ENCODE measurements around the gene ABCC11.
A peak's percentile ranks its signal among the peaks of the same experiment; 100 is the strongest.

The ABCC11 gene

DNA sequence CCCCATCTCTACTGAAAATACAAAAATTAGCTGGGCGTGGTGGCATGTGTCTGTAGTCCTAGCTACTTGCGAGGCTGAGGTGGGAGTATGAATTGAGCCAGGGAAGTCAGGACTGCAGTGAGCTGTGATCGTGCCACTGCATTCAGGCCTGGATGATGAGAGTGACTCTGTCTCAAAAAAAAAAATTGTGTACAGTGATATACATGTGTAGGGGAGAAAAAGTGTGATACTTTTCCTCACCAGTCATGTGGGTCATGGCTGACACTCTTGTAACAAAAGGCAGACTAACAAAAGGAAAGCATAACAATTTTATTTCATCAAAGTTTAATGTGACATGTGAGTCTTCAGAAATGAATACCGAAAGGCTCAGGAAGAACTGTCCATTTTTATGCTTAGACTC lies 89.5 kb downstream of the ABCC11 start:
- no peak for DNase-seq
- Histone ChIP-seq H3K27me3 (replicated peaks in 2 of 5; ENCODE audit: control insufficient read depth in 4 of 5, insufficient read depth in 5 of 5, low read length in 4 of 5) (peaks cover 0 to 18% (median 2%) of the 10 kb centered on the region in 5 experiments), H3K36me3 (ENCODE audit: control insufficient read depth in 4 of 4, insufficient read depth in 4 of 4, low read length in 3 of 4) (no peaks in the 10 kb centered on the region), H3K27ac (ENCODE audit: insufficient read depth in 1 of 2, low read depth in 1 of 2, low read length in 2 of 2, poor library complexity in 1 of 2, severe bottlenecking in 2 of 2) (no peak overlapping the region), H3K4me3 (ENCODE audit: control insufficient read depth in 1 of 7, extremely low read depth in 1 of 7, insufficient read depth in 4 of 7, low read depth in 2 of 7, low read length in 6 of 7) (no peak overlapping the region), H3K4me1 (ENCODE audit: control extremely low read depth in 1 of 4, control insufficient read depth in 4 of 4, insufficient read depth in 4 of 4, low read length in 3 of 4) (peaks cover 0 to 3% (median under 1%) of the 10 kb centered on the region in 4 experiments), H3K9me3 (ENCODE audit: control extremely low read depth in 1 of 5, control insufficient read depth in 4 of 5, insufficient read depth in 2 of 5, low read depth in 1 of 5, low read length in 4 of 5) (no peaks in the 10 kb centered on the region)
- CTCF ChIA-PET, result interaction anchor here (0.9 to 2.8 kb wide), 4 partner anchors 13 to 1016 kb away, joined by 3 to 9 read pairs (median 6); partner anchors contain the start of gene NETO2
- POLR2A ChIA-PET, result no interaction called here
- 100% methylated on average over 4 of the region's 4 CpGs for WGBS (ENCODE audit: insufficient coverage)

- no peak overlapping the region for H3K4me3 ChIP-seq (ENCODE audit: control insufficient read depth in 1 of 7, extremely low read depth in 1 of 7, insufficient read depth in 4 of 7, low read depth in 2 of 7, low read length in 6 of 7)
- CTCF ChIA-PET, result interaction anchor here (0.6 to 2.8 kb wide), 5 partner anchors 26 to 1207 kb away, joined by 3 to 9 read pairs (median 4); partner anchors contain the start of gene NETO2
- no peaks in the 10 kb centered on the region for H3K9me3 ChIP-seq (ENCODE audit: control extremely low read depth in 1 of 5, control insufficient read depth in 4 of 5, insufficient read depth in 2 of 5, low read depth in 1 of 5, low read length in 4 of 5)
- WGBS (ENCODE audit: insufficient coverage), result 95% methylated on average over 10 of the region's 11 CpGs
- H3K4me1 ChIP-seq (ENCODE audit: control extremely low read depth in 1 of 4, control insufficient read depth in 4 of 4, insufficient read depth in 4 of 4, low read length in 3 of 4), result peaks cover 0 to 3% (median under 1%) of the 10 kb centered on the region in 4 experiments
- H3K36me3 ChIP-seq (ENCODE audit: control insufficient read depth in 4 of 4, insufficient read depth in 4 of 4, low read length in 3 of 4), result no peaks in the 10 kb centered on the region
- H3K27ac ChIP-seq (ENCODE audit: insufficient read depth in 1 of 2, low read depth in 1 of 2, low read length in 2 of 2, poor library complexity in 1 of 2, severe bottlenecking in 2 of 2), result no peak overlapping the region
- POLR2A ChIA-PET, result no interaction called here
- DNase-seq, result no peak
- peaks cover 0 to 18% (median 2%) of the 10 kb centered on the region in 5 experiments for H3K27me3 ChIP-seq (replicated peaks in 2 of 5; ENCODE audit: control insufficient read depth in 4 of 5, insufficient read depth in 5 of 5, low read length in 4 of 5)
Measured at GRCh38 chr16:48157302-48157701, 90.0 kb downstream of the ABCC11 start.

GRCh38 chr16:48156790-48157209 lies 90.5 kb downstream of the ABCC11 start:
- CTCF ChIA-PET, result interaction anchor here (0.6 to 2.8 kb wide), 7 partner anchors 11 to 1206 kb away, joined by 3 to 9 read pairs (median 4); partner anchors contain the start of gene NETO2
- 12% methylated on average over 11 of the region's 16 CpGs for WGBS (ENCODE audit: insufficient coverage)
- Histone ChIP-seq H3K27me3 (replicated peaks in 2 of 5; ENCODE audit: control insufficient read depth in 4 of 5, insufficient read depth in 5 of 5, low read length in 4 of 5) (peaks cover 0 to 17% (median 2%) of the 10 kb centered on the region in 5 experiments), H3K4me3 (ENCODE audit: control insufficient read depth in 1 of 7, extremely low read depth in 1 of 7, insufficient read depth in 4 of 7, low read depth in 2 of 7, low read length in 6 of 7) (peak overlapping the region in 1 of 7 experiments; percentile 29), H3K9me3 (ENCODE audit: control extremely low read depth in 1 of 5, control insufficient read depth in 4 of 5, insufficient read depth in 2 of 5, low read depth in 1 of 5, low read length in 4 of 5) (no peaks in the 10 kb centered on the region), H3K4me1 (ENCODE audit: control extremely low read depth in 1 of 4, control insufficient read depth in 4 of 4, insufficient read depth in 4 of 4, low read length in 3 of 4) (peaks cover 0 to 3% (median under 1%) of the 10 kb centered on the region in 4 experiments), H3K36me3 (ENCODE audit: control insufficient read depth in 4 of 4, insufficient read depth in 4 of 4, low read length in 3 of 4) (no peaks in the 10 kb centered on the region), H3K27ac (ENCODE audit: insufficient read depth in 1 of 2, low read depth in 1 of 2, low read length in 2 of 2, poor library complexity in 1 of 2, severe bottlenecking in 2 of 2) (no peak overlapping the region)
- peak; percentile 71 to 88 (median 84) for DNase-seq
- POLR2A ChIA-PET, result no interaction called here

- WGBS (ENCODE audit: insufficient coverage), result 56% methylated on average over 11 of the region's 24 CpGs
- H3K27ac ChIP-seq (ENCODE audit: insufficient read depth in 1 of 2, low read depth in 1 of 2, low read length in 2 of 2, poor library complexity in 1 of 2, severe bottlenecking in 2 of 2), result no peak within 1 kb of the TSS
- peaks cover 0 to 3% (median under 1%) of the 10 kb centered on the region in 4 experiments for H3K4me1 ChIP-seq (ENCODE audit: control extremely low read depth in 1 of 4, control insufficient read depth in 4 of 4, insufficient read depth in 4 of 4, low read length in 3 of 4)
- peaks cover 0 to 16% (median 2%) of the 10 kb centered on the region in 5 experiments for H3K27me3 ChIP-seq (replicated peaks in 2 of 5; ENCODE audit: control insufficient read depth in 4 of 5, insufficient read depth in 5 of 5, low read length in 4 of 5)
- no peak for DNase-seq
- no peaks in the 10 kb centered on the region for H3K9me3 ChIP-seq (ENCODE audit: control extremely low read depth in 1 of 5, control insufficient read depth in 4 of 5, insufficient read depth in 2 of 5, low read depth in 1 of 5, low read length in 4 of 5)
- peak within 1 kb of the TSS in 2 of 7 experiments; percentile 28 to 29 for H3K4me3 ChIP-seq (ENCODE audit: control insufficient read depth in 1 of 7, extremely low read depth in 1 of 7, insufficient read depth in 4 of 7, low read depth in 2 of 7, low read length in 6 of 7)
- CTCF ChIA-PET, result interaction anchor here (0.6 to 2.8 kb wide), 9 partner anchors 9 to 1206 kb away, joined by 3 to 9 read pairs (median 4); partner anchors contain the start of gene NETO2
- no peaks in the 10 kb centered on the region for H3K36me3 ChIP-seq (ENCODE audit: control insufficient read depth in 4 of 4, insufficient read depth in 4 of 4, low read length in 3 of 4)
- POLR2A ChIA-PET, result no interaction called here
Measured at GRCh38 chr16:48155926-48156789, 91.2 kb downstream of the ABCC11 start, which contains the start of gene ABCC12. Gene ABCC12 (minus strand): TSS chr16:48155993. CDS start chr16:48146424, 9,569 bp downstream.

DNA sequence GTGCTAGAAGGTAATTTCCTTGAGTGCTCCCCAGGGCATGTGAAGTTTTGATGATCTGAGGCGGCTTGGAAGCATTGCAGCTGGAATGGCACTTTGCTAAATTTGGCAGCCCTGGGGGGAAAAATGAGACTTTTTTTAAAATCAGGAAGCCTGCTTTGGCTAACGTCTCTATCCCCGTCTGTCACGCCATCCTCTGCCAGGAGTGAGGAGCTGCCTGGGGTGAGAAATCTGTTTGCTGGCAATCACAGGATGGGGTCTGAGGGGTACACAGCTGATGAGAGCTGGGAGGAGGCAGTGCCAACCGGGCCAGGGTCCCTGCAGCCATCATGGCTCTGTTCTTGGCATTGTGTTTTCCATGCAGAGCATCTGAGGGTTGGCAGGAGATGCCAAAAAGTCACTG lies 93.6 kb downstream of the ABCC11 start:
- Histone ChIP-seq H3K4me1 (ENCODE audit: control extremely low read depth in 1 of 4, control insufficient read depth in 4 of 4, insufficient read depth in 4 of 4, low read length in 3 of 4) (peaks cover 0 to 3% (median under 1%) of the 10 kb centered on the region in 4 experiments), H3K27me3 (replicated peaks in 2 of 5; ENCODE audit: control insufficient read depth in 4 of 5, insufficient read depth in 5 of 5, low read length in 4 of 5) (peaks cover 0 to 12% (median 2%) of the 10 kb centered on the region in 5 experiments), H3K4me3 (ENCODE audit: control insufficient read depth in 1 of 7, extremely low read depth in 1 of 7, insufficient read depth in 4 of 7, low read depth in 2 of 7, low read length in 6 of 7) (no peak overlapping the region), H3K36me3 (ENCODE audit: control insufficient read depth in 4 of 4, insufficient read depth in 4 of 4, low read length in 3 of 4) (no peaks in the 10 kb centered on the region), H3K27ac (ENCODE audit: insufficient read depth in 1 of 2, low read depth in 1 of 2, low read length in 2 of 2, poor library complexity in 1 of 2, severe bottlenecking in 2 of 2) (no peak overlapping the region), H3K9me3 (ENCODE audit: control extremely low read depth in 1 of 5, control insufficient read depth in 4 of 5, insufficient read depth in 2 of 5, low read depth in 1 of 5, low read length in 4 of 5) (peaks cover 0 to 8% (median 0%) of the 10 kb centered on the region in 5 experiments)
- 88% methylated on average over 5 of the region's 5 CpGs for WGBS (ENCODE audit: insufficient coverage)
- POLR2A ChIA-PET, result no interaction called here
- no peak for DNase-seq
- CTCF ChIA-PET, result interaction anchor here (1.9 kb wide), 1 partner anchor 13 kb away, joined by 5 read pairs; no protein-coding TSS in a partner anchor

DNA sequence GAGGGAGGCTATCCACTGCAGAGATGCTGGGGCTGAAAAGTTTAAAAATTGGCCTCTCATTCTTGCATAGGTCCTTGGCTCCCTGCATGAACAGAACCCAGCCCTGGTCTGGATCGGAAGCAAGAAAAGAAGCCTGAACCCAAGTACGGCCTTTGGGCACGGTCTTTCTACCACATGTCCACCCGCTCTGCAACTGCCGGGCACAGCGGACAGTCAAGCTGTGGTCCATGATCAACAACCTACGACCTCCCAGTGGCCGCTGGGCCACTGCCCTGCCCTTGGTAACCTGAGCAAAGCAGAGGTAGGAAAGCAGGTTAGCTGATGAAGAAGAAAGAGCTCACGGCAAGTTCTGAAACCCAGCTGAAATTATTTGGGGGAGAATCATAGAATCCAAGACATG lies 95.1 kb downstream of the ABCC11 start:
- H3K4me1 ChIP-seq (ENCODE audit: control extremely low read depth in 1 of 4, control insufficient read depth in 4 of 4, insufficient read depth in 4 of 4, low read length in 3 of 4), result peaks cover 0 to 3% (median under 1%) of the 10 kb centered on the region in 4 experiments
- CTCF ChIA-PET, result interaction anchor here (0.9 to 1.9 kb wide), 2 partner anchors 9 to 15 kb away, joined by 3 to 5 read pairs; no protein-coding TSS in a partner anchor
- no peaks in the 10 kb centered on the region for H3K36me3 ChIP-seq (ENCODE audit: control insufficient read depth in 4 of 4, insufficient read depth in 4 of 4, low read length in 3 of 4)
- no peak for DNase-seq
- H3K4me3 ChIP-seq (ENCODE audit: control insufficient read depth in 1 of 7, extremely low read depth in 1 of 7, insufficient read depth in 4 of 7, low read depth in 2 of 7, low read length in 6 of 7), result no peak overlapping the region
- peaks cover 0 to 10% (median 0%) of the 10 kb centered on the region in 5 experiments for H3K9me3 ChIP-seq (ENCODE audit: control extremely low read depth in 1 of 5, control insufficient read depth in 4 of 5, insufficient read depth in 2 of 5, low read depth in 1 of 5, low read length in 4 of 5)
- 97% methylated on average over 5 of the region's 9 CpGs for WGBS (ENCODE audit: insufficient coverage)
- H3K27me3 ChIP-seq (replicated peaks in 2 of 5; ENCODE audit: control insufficient read depth in 4 of 5, insufficient read depth in 5 of 5, low read length in 4 of 5), result peaks cover 0 to 6% (median 2%) of the 10 kb centered on the region in 5 experiments
- POLR2A ChIA-PET, result no interaction called here
- H3K27ac ChIP-seq (ENCODE audit: insufficient read depth in 1 of 2, low read depth in 1 of 2, low read length in 2 of 2, poor library complexity in 1 of 2, severe bottlenecking in 2 of 2), result no peak overlapping the region

All from common myeloid progenitor, CD34-positive (primary cell).